Measurements from ENCODE around the gene SPHK1.

DNA sequence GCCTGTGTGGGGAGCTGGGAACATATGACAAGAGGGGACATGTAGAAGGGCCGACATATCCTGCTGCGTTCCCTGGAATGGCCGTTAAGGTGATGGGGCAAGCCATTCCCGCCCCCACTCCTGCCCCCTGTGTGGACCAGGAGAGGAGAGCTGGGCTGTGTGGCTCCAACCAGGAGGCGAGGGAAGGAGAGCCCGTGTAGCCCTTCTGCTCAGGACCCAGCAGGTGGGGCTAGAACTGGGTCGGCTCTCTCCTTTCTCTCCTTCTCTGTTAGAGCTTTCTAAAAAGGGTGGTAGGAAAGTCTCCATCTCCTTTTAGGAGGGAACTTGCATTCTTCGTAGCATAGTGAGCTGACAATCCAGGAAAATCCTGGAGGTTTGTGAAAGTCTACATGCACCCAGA lies 12.8 kb downstream of the SPHK1 start:
- no peak for TF ChIP-seq CTCF (IDR thresholded peaks at IDR 0.05)
- no peak for TF ChIP-seq POLR2A (IDR thresholded peaks at IDR 0.05)
- TF ChIP-seq POLR2AphosphoS5 (IDR thresholded peaks at IDR 0.05): no peak
- no peak for TF ChIP-seq EP300 (IDR thresholded peaks at IDR 0.05)
